GM21723 (cell line): ENCODE data around the gene GSN.
A peak's percentile ranks its signal among the peaks of the same experiment; 100 is the strongest.

Source experiments
- ATAC-seq: cut with Tn5 transposase; IDR thresholded peaks from one replicate; pipeline ENCODE4 v1.9.1; 2021; ENCODE audit warnings: mild to moderate bottlenecking, moderate library complexity; ENCODE audit not compliant: unreplicated experiment

The GSN gene

DNA sequence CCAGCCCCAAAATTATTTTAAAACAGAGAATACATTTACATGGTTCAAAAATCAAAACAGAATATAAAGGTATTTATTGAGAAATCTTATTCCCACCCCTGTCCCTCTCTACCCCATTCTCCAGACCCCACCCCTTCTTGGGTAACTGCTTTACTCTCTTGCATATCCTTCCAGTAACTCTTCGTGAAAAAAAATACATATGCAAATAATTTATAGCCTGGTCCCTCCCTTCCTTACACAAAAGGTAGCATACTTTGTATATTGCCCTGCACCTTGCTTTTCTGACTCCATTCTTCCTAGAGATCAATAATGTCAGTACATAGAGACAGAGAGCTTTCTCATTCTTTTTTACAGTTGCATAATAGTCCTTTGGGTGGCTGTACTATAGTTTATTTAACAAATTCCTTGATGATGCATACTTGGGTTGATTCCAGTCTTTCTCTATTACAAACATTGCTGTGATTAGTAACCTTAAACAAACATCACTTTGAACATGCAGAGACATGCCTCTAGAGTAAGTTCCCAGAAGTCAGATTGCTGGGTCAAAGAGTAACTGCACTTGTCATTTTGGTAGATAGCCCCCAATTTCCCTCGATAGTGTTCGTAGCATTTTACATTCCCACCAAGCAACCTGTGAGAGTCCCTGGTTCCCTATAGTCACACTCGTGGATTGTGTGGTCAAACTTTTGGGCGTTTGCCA lies 54.2 kb downstream of the GSN start:
- ATAC-seq, result no peak

DNA sequence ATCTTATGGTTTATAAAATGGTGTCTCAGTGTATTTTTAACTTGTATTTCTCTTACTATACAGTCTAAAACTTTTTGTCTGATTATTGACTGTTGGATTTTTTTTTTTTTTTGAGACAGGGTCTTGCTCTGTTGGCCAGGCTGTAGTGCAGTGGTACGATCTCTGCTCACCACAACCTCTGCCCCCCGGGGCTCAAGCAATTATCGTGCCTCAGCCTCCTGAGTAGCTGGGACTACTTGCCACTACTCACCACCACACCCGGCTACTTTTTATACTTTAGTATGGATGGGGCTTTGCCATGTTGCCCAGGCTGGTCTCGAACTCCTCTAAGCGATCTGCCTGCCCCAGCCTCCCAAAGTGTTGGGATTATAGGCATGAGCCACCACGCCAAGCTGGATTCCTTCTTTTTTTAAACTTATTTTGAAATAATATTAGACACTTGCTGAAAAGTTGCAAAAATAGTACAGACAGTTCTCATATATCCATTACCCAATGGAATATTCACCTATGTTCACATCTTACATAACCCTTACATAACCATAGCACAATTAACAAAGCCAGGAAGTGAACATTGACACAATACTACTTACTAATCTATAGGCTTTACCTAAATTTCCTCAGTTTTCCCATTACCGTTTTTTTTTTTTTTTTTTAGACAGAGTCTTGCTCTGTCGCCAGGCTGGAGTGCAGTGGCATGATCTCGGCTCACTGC lies 54.9 kb downstream of the GSN start:
- ATAC-seq, result no peak

DNA sequence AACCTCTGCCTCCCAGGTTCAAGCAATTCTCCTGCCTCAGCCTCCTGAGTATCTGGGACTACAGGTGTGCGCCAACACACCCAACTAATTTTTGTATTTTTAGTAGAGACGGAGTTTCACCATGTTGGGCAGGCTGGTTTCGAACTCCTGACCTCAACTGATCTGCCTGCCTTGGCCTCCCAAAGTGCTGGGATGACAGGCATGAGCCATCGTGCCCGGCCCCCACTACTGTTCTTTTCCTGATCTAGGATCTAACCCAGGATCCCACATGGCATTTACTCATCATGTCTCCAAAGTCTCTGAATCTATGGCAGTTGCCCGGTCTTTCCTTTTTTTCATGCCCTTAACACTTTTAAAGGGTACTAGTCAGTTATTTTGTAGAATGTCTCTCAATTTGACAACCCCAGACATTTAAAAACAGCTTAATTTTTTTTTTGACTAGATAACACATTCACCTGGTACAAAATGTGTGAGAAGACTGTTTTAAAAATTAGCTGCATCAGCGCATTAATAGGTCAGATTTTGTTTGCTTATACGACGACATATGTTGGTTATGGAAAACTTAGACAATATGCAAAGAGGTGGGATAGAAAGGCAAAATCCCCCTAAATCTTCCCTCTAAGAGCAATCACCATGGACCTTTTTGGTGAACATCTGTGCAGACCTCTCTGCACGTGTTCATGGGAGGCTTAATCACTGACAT lies 55.6 kb downstream of the GSN start:
- ATAC-seq, result no peak

DNA sequence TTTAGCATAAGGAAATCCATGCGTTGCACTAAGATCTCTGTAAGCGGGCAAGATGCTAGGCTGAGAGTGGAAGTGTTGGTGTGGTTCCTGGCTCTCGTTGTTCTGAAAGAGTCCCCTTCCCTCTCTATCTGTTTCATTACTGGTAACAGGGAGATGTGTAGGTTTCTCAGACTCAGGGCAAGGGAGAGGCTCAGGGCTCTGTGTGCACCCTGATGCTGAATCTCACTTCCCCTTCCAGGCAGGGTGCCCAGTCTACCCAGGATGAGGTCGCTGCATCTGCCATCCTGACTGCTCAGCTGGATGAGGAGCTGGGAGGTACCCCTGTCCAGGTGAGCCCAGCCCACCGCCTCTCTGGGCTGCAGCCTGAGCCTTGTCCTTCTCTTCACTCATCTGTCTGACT lies 56.4 kb downstream of the GSN start:
- no peak for ATAC-seq

DNA sequence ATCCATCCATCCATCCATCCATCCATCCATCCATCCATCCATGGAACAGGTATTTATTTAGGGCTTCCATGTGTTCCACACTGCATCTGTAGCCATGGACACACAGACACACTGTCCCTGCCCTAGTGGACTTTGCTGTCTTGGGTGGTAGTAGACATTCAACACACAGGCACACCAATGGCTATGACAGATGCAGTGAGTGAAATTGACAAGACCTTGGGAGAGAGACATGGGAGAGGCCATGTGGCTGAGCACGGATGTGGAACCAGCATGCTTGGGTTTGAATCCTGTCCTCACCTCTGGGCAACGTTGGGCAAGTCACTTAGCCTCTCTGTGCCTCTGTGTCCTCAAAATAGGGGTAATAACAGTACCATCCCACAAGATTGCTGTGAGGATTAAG lies 56.8 kb downstream of the GSN start:
- no peak for ATAC-seq

DNA sequence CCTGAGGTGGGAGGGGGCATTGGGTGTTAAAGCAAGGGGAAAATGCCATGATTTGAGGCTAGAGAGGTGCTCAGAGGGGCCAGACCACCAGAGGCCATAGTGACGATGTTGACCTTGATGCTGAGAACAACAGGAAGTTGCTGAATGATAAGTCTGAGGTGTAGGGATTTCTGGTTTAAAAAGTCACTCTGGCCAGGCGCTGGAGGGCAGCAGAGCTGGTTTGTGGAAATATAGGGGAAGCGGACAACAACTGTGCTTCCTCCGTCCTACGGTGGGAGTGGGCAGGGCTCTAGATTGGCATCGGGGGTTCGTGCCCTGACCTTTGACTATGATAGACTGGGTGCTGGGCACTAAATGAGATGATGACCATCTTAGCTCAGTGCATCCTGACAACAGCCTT lies 57.4 kb downstream of the GSN start:
- ATAC-seq, result no peak

DNA sequence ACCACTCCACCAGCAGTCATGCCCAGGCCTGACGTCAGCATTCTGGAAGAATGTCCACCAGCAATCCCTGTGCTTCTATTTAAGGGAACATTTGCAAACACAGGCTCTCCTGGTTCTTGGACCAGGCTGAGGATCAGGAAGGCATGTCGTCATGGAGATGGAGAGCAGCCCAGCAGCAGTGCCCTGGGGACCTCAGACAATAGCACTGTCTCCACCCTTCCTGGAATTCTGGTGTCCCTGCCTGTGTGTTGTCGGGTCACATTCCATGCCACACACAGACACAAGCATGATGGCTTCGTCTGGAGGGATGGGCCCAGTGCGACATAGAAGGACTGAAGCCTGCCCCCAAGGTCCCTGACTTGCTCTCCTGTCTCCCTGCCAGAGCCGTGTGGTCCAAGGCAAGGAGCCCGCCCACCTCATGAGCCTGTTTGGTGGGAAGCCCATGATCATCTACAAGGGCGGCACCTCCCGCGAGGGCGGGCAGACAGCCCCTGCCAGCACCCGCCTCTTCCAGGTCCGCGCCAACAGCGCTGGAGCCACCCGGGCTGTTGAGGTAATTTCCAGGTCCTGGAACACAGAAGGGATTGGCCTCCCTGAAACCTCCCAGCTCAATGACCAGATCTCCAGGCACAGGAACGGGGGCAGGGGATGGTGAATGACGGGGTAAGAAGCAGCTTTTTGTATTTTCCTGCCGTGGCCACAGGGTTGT lies 58.3 kb downstream of the GSN start:
- ATAC-seq, result no peak

DNA sequence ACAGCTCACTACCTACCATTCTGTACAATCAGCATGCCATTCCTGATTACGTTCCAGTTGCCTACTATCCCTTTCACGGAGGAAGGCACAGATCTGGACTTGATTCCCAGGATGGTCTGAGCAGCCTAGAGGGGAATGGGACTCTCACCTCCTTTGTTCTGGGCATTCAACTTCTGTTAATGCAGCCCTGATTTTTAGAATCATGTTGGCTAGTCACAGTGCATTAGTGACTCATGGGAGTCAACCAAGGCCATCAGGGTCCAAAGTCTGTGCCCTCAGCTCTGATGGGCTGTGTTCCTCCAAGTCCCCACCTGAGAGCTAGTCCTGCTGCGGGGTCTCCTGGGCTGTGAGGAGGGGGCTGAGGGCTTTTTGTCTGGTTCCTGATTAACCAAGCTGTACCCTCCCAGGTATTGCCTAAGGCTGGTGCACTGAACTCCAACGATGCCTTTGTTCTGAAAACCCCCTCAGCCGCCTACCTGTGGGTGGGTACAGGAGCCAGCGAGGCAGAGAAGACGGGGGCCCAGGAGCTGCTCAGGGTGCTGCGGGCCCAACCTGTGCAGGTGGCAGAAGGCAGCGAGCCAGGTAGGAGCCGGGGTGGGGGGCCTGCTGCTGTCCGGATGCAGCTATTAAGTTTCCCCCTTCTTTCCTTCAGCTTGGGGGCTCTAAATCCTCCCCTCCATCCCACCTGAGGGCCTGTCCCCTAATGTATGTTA lies 59.1 kb downstream of the GSN start:
- no peak for ATAC-seq

DNA sequence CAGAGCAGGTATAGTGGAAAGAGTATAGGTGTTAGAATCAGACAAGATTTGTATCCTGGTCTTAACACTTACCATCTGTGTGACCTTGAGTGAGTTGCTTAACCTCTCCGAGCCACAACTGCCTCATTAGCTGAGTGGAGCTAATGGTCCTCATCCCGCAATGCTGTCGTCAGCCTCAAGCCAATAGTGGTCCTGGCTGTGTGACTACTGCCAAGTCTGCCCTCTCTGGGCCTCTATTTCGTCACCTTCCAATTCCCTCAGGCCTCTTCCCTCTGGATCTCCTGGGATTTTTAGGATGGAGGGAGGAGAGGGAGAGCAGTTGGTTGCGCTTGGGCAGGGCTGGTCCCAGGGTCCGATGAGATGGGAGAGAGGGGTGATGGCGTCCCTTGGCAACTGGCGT lies 60.5 kb downstream of the GSN start:
- ATAC-seq, result no peak

DNA sequence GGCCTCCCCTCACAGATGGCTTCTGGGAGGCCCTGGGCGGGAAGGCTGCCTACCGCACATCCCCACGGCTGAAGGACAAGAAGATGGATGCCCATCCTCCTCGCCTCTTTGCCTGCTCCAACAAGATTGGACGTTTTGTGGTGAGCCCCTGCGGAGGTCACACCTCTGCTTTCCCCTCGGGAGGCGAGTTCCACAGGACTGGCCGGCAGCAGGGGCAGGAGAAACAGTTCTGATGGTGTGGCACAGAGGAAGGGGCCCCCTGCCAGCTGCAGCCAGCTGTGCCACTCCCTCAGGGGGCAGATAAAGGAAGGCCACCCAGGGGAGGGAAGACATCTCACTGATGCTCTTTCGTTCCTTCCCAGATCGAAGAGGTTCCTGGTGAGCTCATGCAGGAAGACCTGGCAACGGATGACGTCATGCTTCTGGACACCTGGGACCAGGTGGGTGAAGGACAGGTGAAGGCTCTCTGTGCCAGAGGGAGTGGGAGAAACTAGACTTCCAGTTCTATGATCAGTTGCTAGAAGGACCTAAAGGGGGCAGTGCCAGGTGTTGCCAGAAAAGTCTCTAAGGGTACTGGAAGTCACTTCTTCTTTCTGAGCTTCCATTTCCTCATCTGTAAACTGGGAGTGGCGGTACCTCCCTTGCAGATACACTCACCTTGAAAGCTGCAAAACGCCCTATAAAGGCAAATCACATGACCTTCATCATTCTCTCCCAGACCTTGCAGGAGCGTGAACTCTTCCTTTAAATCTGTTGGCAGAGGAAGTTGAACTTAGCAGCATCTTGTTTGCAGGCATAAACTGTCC lies 61.1 kb downstream of the GSN start:
- no peak for ATAC-seq

DNA sequence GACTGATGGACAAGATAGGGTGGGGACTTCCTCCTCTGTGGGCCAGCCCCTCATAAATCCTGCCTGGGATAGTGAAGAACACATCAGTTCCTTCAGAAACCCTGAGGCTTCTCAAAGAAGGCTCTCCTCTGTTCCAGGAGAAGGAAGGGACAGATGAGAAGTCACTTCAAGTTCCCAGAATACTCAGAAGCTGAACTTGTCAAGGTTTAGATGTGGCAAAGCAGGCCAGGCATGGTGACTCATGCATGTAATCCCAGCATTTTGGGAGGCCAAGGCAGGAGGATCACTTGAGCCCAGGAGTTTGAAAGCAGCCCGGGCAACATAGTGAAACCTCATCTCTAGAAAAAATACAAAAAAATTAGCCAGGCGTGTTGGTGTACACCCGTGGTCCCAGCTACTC lies 63.6 kb downstream of the GSN start:
- ATAC-seq, result no peak

DNA sequence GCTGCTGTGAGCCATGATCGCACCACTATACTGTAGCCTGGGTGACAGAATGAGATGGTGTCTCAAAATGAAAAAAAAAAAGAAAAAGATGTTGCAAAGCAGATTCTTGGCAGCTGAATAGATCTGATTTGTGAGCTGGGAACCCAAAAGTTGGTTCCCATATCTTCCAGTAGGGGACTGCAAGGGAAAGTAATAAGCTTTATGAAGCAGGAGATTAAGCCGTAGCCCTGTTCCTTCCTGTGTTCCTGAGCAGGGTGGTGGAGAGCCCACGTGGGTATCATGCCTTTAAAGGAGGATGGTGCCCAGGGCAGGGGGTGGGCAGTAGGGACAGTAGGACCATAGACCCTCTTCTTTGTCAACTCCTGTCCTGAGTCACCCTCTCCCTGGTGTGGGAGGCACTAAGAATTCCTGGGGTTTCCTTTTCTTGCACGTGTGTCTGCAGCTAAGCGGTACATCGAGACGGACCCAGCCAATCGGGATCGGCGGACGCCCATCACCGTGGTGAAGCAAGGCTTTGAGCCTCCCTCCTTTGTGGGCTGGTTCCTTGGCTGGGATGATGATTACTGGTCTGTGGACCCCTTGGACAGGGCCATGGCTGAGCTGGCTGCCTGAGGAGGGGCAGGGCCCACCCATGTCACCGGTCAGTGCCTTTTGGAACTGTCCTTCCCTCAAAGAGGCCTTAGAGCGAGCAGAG lies 64.2 kb downstream of the GSN start:
- ATAC-seq, result no peak

DNA sequence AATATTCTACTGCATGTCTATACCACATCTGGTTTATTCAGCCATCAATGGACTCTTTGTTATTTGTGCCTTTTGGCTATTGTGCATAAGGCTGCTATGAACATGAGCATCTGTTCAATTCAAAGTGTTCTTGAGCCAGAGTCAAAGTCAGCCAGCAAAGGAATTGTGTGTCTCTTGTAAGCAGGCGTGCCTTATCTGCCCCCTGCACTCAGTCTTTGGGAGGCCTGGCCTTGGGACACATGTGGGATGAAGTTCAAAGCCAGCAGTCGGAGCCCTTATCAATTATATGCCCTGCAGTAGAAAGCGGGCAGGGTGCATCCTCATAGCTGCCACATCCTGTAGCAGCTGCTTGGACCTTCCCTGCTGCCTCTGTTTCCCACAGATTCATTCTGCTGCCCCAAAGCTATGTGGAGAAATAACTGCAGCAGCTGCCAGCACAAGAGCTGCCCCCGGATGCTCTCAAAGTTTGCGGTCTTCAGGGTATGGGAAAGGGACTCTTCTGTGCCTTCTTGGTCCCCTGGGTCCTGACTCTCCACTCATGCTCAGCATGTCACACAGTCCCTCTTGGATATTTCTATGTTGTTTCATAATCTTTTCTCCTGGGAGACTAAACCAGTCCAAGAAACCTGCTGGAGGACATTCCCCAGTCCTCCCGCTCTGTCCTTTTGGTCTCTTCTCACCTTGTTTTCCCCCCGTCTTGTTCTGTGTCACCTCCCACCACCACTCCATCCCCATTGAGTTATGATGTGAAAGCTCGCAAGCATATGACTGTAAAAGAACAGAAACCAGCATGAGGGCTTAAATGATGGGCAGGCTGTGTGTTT lies 66.2 kb downstream of the GSN start:
- no peak for ATAC-seq

DNA sequence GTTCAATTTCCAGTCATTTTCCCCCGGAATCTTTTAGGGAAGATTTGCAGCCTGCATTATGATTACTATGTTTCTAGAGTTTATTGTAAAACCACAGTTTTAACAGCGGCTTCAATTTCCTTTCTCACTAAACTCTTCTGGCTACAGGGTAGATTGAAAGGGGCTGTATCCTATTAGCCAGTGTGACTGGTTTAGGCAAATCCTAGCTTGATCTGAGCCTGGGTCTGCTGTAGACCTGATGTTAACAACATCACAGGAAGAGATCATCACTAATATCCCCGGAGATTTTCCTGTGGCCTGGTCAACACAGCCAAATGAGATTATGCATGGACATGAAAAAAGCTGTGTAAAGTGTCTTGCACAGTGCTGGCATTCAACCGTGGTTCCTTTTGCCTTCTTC lies 68.7 kb downstream of the GSN start:
- no peak for ATAC-seq

DNA sequence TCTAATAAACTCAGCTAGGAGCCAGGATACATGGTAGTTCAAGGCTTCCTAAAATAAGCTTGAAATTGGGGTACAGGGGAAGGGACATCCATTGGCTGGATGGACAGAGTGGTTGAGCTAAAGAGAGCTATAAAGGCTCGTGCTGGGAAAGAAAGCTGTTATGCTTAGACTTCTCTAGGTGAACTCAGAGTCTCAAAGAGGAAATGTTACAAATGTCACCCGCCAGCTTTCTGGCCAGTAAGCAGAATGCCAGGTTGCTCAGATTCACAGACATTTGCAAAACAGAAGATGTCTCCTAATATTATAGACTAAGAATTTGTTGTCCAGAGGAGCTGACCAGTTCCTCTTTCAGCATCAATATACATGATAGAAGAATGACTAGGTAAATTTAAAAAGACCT lies 71.5 kb downstream of the GSN start:
- no peak for ATAC-seq

DNA sequence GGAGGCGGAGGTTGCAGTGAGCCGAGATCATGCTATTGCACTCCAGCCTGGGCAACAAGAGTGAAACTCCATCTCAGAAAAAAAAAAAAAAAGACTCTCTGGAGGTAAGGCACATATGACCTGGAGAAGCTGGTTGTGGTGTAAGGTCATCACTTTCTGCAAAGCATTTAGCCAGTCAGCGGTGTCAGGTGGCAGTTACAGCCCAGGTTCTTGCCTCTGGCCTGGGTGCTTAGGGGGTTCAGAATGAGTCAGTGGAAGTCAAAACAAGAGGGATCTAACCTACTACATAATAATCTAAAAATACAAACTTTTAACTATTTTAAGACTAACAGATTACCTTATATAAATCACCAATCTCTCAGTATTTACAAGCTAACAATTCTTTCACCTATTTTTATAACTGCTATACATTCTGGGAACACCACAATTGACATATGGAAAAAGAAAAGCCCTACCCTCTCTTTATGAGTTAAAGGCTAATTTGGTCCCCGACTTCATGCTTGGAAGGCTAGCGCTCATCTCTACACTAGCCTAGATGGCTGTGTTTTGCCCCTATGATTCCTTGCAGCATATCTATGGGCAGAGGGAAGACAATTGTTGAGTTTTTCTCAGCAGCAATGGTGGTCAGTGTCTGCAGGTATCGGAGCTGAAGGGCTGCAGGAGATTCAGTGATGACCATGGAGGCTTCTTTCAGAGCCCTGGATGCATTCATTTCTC lies 72.9 kb downstream of the GSN start:
- peak; percentile 79 for ATAC-seq

DNA sequence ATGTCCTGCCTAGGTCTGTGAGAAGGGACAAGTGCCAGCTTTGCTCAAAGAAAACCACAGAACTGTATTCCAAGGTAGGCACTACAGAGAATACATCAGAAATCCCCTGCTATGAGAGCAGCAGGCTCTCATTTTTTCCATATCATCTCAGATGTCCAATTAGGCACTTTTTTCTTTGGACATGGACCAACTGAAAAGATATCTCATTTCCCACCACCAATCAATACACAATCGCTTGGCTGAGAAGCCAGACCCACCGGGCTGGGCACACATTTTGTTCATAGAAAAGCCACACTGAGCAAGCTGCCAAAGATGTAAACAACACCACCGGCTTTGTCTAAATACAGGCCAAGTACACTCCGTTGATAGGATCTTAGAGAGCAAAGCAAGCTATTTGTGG lies 76.2 kb downstream of the GSN start:
- ATAC-seq, result no peak

DNA sequence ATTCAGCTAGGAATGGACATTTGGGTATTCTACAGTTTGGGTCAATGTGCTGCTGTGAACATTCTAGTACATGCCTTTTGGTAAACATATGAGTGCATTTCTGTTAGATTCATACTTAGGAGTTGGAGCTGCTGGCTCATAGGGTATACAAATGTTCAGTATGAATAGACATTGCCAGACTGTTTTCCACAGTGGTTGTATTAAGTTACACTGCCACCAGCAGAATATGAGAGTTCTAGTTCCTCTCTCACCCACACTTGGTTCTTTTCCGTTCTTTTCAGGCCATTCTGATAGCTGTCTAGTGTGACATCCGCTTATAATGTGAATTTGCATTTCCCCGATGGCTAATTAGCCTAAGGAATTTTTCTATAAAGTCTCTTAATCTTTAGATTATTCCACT lies 77.1 kb downstream of the GSN start:
- no peak for ATAC-seq
